Hepatocyte (in vitro differentiated cells): ENCODE measurements around the gene SBNO2. TPM values are rescaled to one million over a fixed set of nuclear protein-coding genes. Genes with fewer than 3 reads are reported as not detected.
A peak's percentile ranks its signal among the peaks of the same experiment; 100 is the strongest.

Experiments
- DNase-seq: peaks from one replicate; pipeline ENCODE4 v3.0.0-alpha.2; 2016; ENCODE audit warnings: low spot score
- H2AFZ ChIP-seq: fragments of 200-600 bp; sonication (generic); 2 replicates; pipeline ENCODE4 v1.6.0; 2016; ENCODE audit warnings: antibody characterized with exemption, mild to moderate bottlenecking
- H3K27ac ChIP-seq: fragments of 200-600 bp; sonication (generic); 2 replicates; pipeline ENCODE4 v1.5.1; 2016; ENCODE audit warnings: mild to moderate bottlenecking
- H3K27me3 ChIP-seq: fragments of 200-600 bp; sonication (generic); 2 replicates; pipeline ENCODE4 v1.6.1; 2016
- H3K36me3 ChIP-seq: fragments of 200-600 bp; sonication (generic); replicated peaks from 2 replicates; pipeline ENCODE4 v1.5.1; 2016; ENCODE audit warnings: low read depth; ENCODE audit not compliant: insufficient read depth
- H3K4me1 ChIP-seq: fragments of 200-600 bp; sonication (generic); 2 replicates; pipeline ENCODE4 v1.5.1; 2016; ENCODE audit warnings: mild to moderate bottlenecking, moderate library complexity; ENCODE audit not compliant: insufficient read depth
- H3K4me2 ChIP-seq: fragments of 200-600 bp; sonication (generic); 2 replicates; pipeline ENCODE4 v1.6.0; 2016
- H3K4me3 ChIP-seq: fragments of 200-600 bp; sonication (generic); 2 replicates; pipeline ENCODE4 v1.5.1; 2016; ENCODE audit warnings: mild to moderate bottlenecking
- H3K79me2 ChIP-seq: fragments of 200-600 bp; sonication (generic); 2 replicates; pipeline ENCODE4 v1.6.0; 2017; ENCODE audit warnings: mild to moderate bottlenecking
- H3K9me2 ChIP-seq: fragments of 200-600 bp; sonication (generic); replicated peaks from 2 replicates; pipeline ENCODE4 v1.6.0; 2017; ENCODE audit warnings: mild to moderate bottlenecking; ENCODE audit not compliant: insufficient read depth
- H3K9me3 ChIP-seq: fragments of 200-600 bp; sonication (generic); 2 replicates; pipeline ENCODE4 v1.5.1; 2016; ENCODE audit warnings: low read depth, mild to moderate bottlenecking
- H4K20me1 ChIP-seq: fragments of 200-600 bp; sonication (generic); 2 replicates; pipeline ENCODE4 v1.6.0; 2016; ENCODE audit warnings: mild to moderate bottlenecking; ENCODE audit not compliant: insufficient read depth, poor library complexity, severe bottlenecking
- CTCF ChIP-seq: fragments of 200-600 bp; sonication (generic); IDR thresholded peaks from 2 replicates; pipeline ENCODE4 v1.5.1; 2016; ENCODE audit warnings: antibody characterized with exemption, mild to moderate bottlenecking; ENCODE audit not compliant: poor library complexity
- EZH2 ChIP-seq: fragments of 200-600 bp; sonication (generic); IDR thresholded peaks from 2 replicates; pipeline ENCODE4 v1.6.1; 2016; ENCODE audit warnings: antibody characterized with exemption, mild to moderate bottlenecking, borderline replicate concordance
- EZH2phosphoT487 ChIP-seq: fragments of 200-600 bp; sonication (generic); IDR thresholded peaks from one replicate; pipeline ENCODE4 v1.6.1; 2018; ENCODE audit warnings: antibody characterized with exemption, mild to moderate bottlenecking, low read depth, moderate library complexity; ENCODE audit not compliant: unreplicated experiment, severe bottlenecking
- WGBS: methylation state at CpG from one replicate; pipeline ENCODE4 v1.1.6; 2016; ENCODE audit warnings: low lambda C conversion rate; ENCODE audit errors: missing lambda C conversion rate; 5-methylcytosine and 5-hydroxymethylcytosine counted together
- polyA plus RNA-seq: library from polyadenylated mRNA; unstranded; fragments of >200 nt; fragmentation: Nextera tagmentation; extraction: Ambion mirVana; gene quantifications from 2 replicates; pipeline ENCODE4 v1.2.1, GENCODE V29; 2016
- total RNA-seq: library from RNA; depleted of rRNA; stranded (reverse); fragments of >200 nt; gene quantifications from 2 replicates; pipeline ENCODE4 v1.2.3, GENCODE V29; 2014

Gene SBNO2
- total and polyA plus RNA-seq, 2 experiments from 2014 or later, result 12.7 to 15.6 TPM

GRCh38 chr19:1105873-1106840 lies 67.9 kb downstream of the SBNO2 start:
- Histone ChIP-seq H3K9me3 (no peaks in the 10 kb centered on the region), H3K4me1 (peaks cover 30% of the 10 kb centered on the region), H3K79me2 (peaks cover 24% of the 10 kb centered on the region), H3K36me3 (no peaks in the 10 kb centered on the region), H4K20me1 (peaks cover 19% of the 10 kb centered on the region), H3K4me3 (no peak overlapping the region), H3K9me2 (no peaks in the 10 kb centered on the region), H3K4me2 (peak overlapping the region; percentile 95), H3K27ac (peak overlapping the region; percentile 99), H3K27me3 (no peaks in the 10 kb centered on the region), H2AFZ (no peak overlapping the region)
- WGBS, result 93% methylated on average over 31 of the region's 32 CpGs
- TF ChIP-seq CTCF, result no peak
- TF ChIP-seq EZH2, result no peak
- TF ChIP-seq EZH2phosphoT487, result no peak
- DNase-seq, result no peak

GRCh38 chr19:1105008-1105872 lies 68.8 kb downstream of the SBNO2 start:
- H3K27ac ChIP-seq, result peak overlapping the region; percentile 99
- 28% methylated on average over 64 of the region's 69 CpGs for WGBS
- no peaks in the 10 kb centered on the region for H3K36me3 ChIP-seq
- no peaks in the 10 kb centered on the region for H3K9me3 ChIP-seq
- peaks cover 24% of the 10 kb centered on the region for H3K79me2 ChIP-seq
- H3K4me1 ChIP-seq, result peaks cover 30% of the 10 kb centered on the region
- no peaks in the 10 kb centered on the region for H3K27me3 ChIP-seq
- H3K4me2 ChIP-seq, result peak overlapping the region; percentile 95
- peaks cover 19% of the 10 kb centered on the region for H4K20me1 ChIP-seq
- peak; percentile 66 for DNase-seq
- TF ChIP-seq CTCF (no peak), EZH2 (no peak), EZH2phosphoT487 (no peak)
- no peak overlapping the region for H2AFZ ChIP-seq
- peak overlapping the region; percentile 95 for H3K4me3 ChIP-seq
- no peaks in the 10 kb centered on the region for H3K9me2 ChIP-seq

GRCh38 chr19:1104311-1105007 lies 69.6 kb downstream of the SBNO2 start:
- Histone ChIP-seq H3K9me2 (no peaks in the 10 kb centered on the region), H3K4me1 (peaks cover 30% of the 10 kb centered on the region), H3K4me2 (peak overlapping the region; percentile 95), H3K79me2 (peaks cover 24% of the 10 kb centered on the region), H3K27me3 (no peaks in the 10 kb centered on the region), H3K9me3 (no peaks in the 10 kb centered on the region), H3K4me3 (peak overlapping the region; percentile 95), H3K36me3 (no peaks in the 10 kb centered on the region), H2AFZ (no peak overlapping the region), H3K27ac (peak overlapping the region; percentile 99), H4K20me1 (peaks cover 19% of the 10 kb centered on the region)
- 1% methylated on average over 23 of the region's 93 CpGs for WGBS
- TF ChIP-seq CTCF (no peak), EZH2phosphoT487 (no peak), EZH2 (no peak)
- DNase-seq, result peak; percentile 93
